GM19455 (cell line): Measurements from ENCODE around the gene AADAT.
"Not testable (repeated sequence)": the region's sequence is repeated elsewhere in the genome, so short reads cannot be mapped to it uniquely, and the experiment has no call there.

Source experiments
- ATAC-seq: cut with Tn5 transposase; IDR thresholded peaks from one replicate; pipeline ENCODE4 v1.9.1; 2021; ENCODE audit not compliant: unreplicated experiment

AADAT gene

GRCh38 chr4:170090352-170091052 is 746 bp upstream of the AADAT start:
- ATAC-seq = no peak

GRCh38 chr4:170089274-170089667 is 485 bp downstream of the AADAT start:
- no peak for ATAC-seq

- ATAC-seq = no peak
These were observed 1.0 kb downstream of the AADAT start for GRCh38 chr4:170088716-170089115.

DNA sequence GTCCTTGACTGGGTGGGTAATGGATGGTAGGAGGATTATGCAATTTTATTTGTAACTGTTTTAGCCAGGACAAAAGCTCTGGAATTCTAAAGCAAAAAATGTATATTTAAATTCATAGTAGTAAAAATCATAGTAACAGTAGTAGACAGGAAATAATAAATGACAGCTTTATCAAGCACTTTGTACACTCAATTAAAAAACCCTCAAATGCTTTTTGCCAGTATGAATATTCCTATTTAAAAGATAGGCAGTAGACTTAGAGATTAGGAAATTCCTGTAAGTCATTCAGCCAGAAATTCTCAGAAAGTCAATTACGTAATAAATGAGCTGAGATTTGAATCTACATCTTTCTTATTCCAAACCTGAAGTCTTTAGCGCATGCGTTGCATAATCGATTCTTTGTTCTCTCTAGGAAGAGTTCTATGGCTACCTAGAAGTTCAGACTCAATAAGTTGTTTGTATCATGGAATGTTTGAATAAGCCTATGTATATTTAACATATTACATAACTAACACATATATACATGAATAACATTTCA is 2.5 kb downstream of the AADAT start:
- ATAC-seq = no peak

- ATAC-seq = no peak
These were observed 6.2 kb downstream of the AADAT start for GRCh38 chr4:170083541-170083940.

- no peak for ATAC-seq
These were observed 9.3 kb downstream of the AADAT start for GRCh38 chr4:170080496-170080895.

DNA sequence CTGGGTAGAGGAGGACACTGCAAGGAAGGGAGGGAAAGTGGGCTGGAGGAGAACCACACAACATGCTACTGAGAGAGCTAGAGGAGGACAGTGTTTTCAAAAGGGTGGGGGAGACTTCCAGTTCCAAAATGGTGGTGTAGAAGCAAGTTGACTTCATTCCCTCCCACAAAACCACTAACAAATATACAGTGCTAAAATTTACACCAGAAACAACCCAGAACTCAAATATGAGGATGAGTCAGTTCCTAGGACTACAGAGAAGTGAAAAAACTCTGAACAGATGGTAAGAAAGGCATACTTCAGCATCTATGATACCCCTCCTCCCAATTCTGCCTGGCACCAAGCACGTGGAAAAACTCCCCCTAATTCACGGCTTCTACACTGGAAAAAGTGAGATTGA is 9.8 kb downstream of the AADAT start:
- no peak for ATAC-seq

GRCh38 chr4:170071196-170071595 is 18.6 kb downstream of the AADAT start:
- no peak for ATAC-seq

DNA sequence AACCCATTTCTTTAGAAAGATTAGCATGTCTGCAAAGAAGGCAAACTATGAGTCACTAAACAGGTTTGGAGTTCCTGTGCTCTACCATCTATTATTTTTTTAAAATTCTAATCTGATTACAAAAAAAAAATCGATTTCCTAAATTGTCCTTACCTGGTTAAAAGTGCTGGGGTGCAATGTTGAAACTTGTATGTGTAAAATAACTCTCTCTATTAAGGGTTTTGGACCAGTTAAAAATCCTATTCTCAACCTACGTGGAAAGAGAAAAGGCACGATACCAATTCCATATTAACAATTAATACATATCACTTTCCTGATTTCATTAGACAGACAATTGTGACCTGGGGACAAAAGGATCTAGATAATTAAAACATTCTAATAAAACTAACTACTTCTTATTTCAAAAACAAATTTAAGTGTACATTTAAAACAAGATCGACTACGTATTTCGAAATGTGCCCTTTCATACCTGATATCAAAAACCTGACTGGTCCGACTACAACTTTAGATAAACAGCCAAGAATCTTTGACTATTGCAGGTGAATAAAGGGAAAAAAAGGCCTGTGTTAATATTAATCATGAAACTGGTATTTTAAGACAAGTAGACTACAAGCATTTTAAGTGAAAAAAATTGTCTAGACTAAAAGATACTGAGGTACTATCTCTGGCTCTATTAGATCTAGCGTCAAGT is 21.2 kb downstream of the AADAT start:
- no peak for ATAC-seq

- ATAC-seq = no peak
These were observed 30.3 kb downstream of the AADAT start for GRCh38 chr4:170059421-170059820.

DNA sequence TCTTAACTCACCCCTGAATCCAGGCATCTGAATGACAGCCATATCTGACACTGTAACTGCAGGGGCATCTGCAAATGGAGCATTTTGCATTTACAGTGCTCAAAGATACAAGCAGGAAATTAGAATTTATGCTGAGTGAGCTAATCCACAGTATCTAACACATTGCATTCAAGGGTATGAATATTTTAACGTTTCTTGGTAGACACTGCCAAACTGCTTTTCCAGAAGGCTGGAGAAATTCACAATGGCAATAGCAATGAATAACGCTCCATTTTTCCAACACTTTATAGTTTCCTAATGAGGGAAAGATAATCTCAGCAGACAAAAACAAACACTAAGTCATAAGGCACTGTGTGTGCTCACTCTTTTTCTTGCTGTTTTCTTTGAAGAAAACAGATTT is 30.9 kb downstream of the AADAT start:
- no peak for ATAC-seq

- ATAC-seq = no peak
These were observed 31.9 kb downstream of the AADAT start for GRCh38 chr4:170057866-170058265.

- no peak for ATAC-seq
These were observed 36.8 kb downstream of the AADAT start for GRCh38 chr4:170052919-170053318.

- ATAC-seq = no peak
These were observed 38.4 kb downstream of the AADAT start for GRCh38 chr4:170051402-170051801.

GRCh38 chr4:170049766-170050165 is 40.0 kb downstream of the AADAT start:
- no peak for ATAC-seq

DNA sequence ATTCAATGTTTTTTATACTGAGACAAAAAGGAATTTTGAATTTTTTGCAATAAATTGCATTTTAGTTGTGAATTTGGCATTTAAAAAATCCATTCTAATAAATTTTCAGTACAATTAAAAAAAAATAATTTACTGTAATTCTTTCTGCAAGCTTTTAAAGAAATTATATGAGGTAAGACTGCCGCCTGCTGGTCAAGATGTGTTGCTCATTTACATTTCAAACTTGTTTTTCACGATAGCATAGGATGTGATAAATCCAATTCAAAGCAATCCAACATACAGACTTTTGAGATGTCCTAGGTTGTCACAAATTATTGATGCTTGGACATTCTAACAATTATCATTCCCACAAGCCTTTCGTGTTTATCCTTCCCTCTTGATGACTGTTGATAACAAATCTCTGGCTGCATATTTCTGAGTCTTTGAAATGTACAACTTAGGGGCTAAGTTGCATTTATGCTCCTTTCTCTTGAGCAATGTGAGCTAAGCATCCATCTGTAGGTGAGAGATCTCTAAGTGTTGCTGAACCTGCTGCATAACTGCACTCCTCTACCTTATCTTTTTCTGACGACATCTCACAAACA is 41.9 kb downstream of the AADAT start:
- ATAC-seq = no peak

DNA sequence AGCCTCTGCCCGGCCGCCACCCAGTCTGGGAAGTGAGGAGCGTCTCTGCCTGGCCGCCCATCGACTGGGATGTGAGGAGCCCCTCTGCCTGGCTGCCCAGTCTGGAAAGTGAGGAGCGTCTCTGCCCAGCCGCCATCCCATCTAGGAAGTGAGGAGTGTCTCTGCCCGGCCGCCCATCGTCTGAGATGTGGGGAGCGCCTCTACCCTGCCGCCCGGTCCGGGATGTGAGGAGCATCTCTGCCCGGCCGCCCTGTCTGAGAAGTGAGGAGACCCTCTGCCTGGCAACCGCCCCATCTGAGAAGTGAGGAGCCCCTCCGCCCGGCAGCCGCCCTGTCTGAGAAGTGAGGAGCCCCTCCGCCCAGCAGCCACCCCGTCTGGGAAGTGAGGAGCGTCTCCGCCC is 43.6 kb downstream of the AADAT start:
- not testable (repeated sequence) for ATAC-seq

- no peak for ATAC-seq
These were observed 49.6 kb downstream of the AADAT start for GRCh38 chr4:170040031-170040680.

GRCh38 chr4:170038769-170039168 is 51.0 kb downstream of the AADAT start:
- ATAC-seq = no peak

- ATAC-seq = no peak
These were observed 51.5 kb downstream of the AADAT start for GRCh38 chr4:170038232-170038631.

GRCh38 chr4:170037481-170037880 is 52.3 kb downstream of the AADAT start:
- ATAC-seq = no peak

DNA sequence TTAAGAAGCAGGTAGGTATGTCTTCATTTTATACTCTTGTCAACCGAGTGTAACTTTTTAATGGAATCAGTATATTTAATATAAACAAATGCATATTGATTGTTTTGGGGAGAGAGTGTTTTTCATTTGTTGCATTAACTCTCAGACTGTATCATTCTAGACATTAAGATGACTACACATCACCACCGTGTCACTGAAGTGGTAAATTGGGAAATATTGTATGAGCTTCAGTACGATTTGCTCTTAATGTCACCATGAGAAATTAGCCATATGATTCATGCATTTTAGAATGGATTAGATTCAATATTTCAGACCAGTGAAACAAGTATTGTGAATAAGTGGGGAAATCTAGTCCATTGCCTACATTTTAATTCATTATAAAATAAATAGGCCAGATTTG is 53.9 kb downstream of the AADAT start:
- ATAC-seq = no peak
